Lung (tissue), 12 donors: ENCODE measurements around the gene SNX4. TPM values are rescaled to one million over a fixed set of nuclear protein-coding genes. Genes with fewer than 3 reads are reported as not detected.
"Not testable (repeated sequence)": the region's sequence is repeated elsewhere in the genome, so short reads cannot be mapped to it uniquely, and the experiment has no call there.

ENCODE experiments used
- ATAC-seq: fragments of 200-7000 bp; cut with Tn5 transposase; one replicate; pipeline ENCODE4 v1.9.1; 2020; ENCODE audit warnings: moderate number of reproducible peaks; ENCODE audit not compliant: insufficient read depth, low FRiP score
- DNase-seq, 3 donors: peaks; one replicate each; pipeline ENCODE4 v3.0.0-alpha.2; 2013 to 2017
- H3K27ac ChIP-seq, 2 donors: one replicate each; pipeline ENCODE4 v1.5.1; 2013; ENCODE audit warnings: mild to moderate bottlenecking in 2 of 2, moderate library complexity in 2 of 2, control low read depth in 1 of 2, inconsistent platforms in 1 of 2, low read depth in 1 of 2, low read length in 1 of 2
- H3K27me3 ChIP-seq, 3 donors: one replicate each; pipeline ENCODE4 v1.5.1; 2013; ENCODE audit warnings: low read length in 2 of 3; ENCODE audit not compliant: control insufficient read depth in 3 of 3, insufficient read depth in 3 of 3
- H3K36me3 ChIP-seq, 4 donors: one replicate each; pipeline ENCODE4 v1.5.1; 2013; ENCODE audit warnings: low read length in 4 of 4, mild to moderate bottlenecking in 1 of 4, moderate library complexity in 1 of 4; ENCODE audit not compliant: control insufficient read depth in 4 of 4, insufficient read depth in 4 of 4
- H3K4me1 ChIP-seq, 5 donors: one replicate each; pipeline ENCODE4 v1.5.1; 2013; ENCODE audit warnings: low read length in 5 of 5, mild to moderate bottlenecking in 2 of 5, moderate library complexity in 1 of 5; ENCODE audit not compliant: control insufficient read depth in 5 of 5, insufficient read depth in 5 of 5
- H3K4me3 ChIP-seq: one replicate; pipeline ENCODE4 v1.5.1; 2013; ENCODE audit warnings: mild to moderate bottlenecking, control low read depth, moderate library complexity
- H3K9ac ChIP-seq, 2 donors: one replicate each; pipeline ENCODE4 v1.5.1; 2013; ENCODE audit warnings: low read length in 2 of 2, control low read depth in 1 of 2; ENCODE audit not compliant: insufficient read depth in 1 of 2
- H3K9me3 ChIP-seq, 4 donors: one replicate each; pipeline ENCODE4 v1.5.1; 2013; ENCODE audit warnings: low read length in 3 of 4, mild to moderate bottlenecking in 1 of 4, moderate library complexity in 1 of 4; ENCODE audit not compliant: control insufficient read depth in 4 of 4, insufficient read depth in 3 of 4
- CTCF ChIP-seq: IDR thresholded peaks from 2 replicates; pipeline ENCODE4 v1.5.1; 2012; ENCODE audit warnings: mild to moderate bottlenecking; ENCODE audit errors: control extremely low read depth, extremely low read depth
- WGBS, 2 donors: extraction: QIAGEN DNeasy Blood & Tissue Kit; methylation state at CpG; one replicate each; pipeline ENCODE4 v1.1.7; 2013; 5-methylcytosine and 5-hydroxymethylcytosine counted together
- polyA plus RNA-seq, 2 donors: library from polyadenylated mRNA; stranded (reverse); fragments of 200-250 nt; gene quantifications; one replicate each; pipeline ENCODE4 v1.2.1, GENCODE V29; 2013
- total RNA-seq, 2 donors: library from RNA; depleted of rRNA in 1 of 2; stranded (reverse); fragments of >200 nt in 1 of 2; gene quantifications; one replicate each; pipeline ENCODE4 v1.2.1, GENCODE V29; 2014 to 2021
- donor health status: control.
- donor health status: control.
- donor health status: Bipolar disorder and iron deficiency.
- donor health status: healthy.
- donor health status: DM: yes; HTN: yes; CAD: no.

The SNX4 gene
- total and polyA plus RNA-seq, 4 donors = 19.7 to 67.4 (median 30.7) TPM

DNA sequence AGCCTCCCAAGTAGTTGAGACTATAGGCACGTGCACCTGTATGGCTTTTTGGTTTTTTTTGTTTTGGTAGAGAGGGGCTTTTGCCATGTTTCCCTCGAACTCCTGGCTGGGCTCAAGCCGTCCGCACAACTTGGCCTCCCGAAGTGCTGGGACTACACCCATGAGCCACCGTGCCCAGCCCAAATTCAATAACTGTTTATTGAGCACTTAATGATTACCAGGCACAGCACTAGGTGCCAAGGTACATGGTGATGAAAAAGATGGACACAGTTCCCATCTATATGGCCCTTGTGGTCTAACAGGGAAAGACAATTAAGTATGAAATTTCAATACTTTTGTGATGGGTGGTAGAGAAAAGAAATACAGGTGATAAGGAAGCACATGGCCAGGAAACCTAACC lies 109.1 kb downstream of the SNX4 start:
- ATAC-seq (no peak), DNase-seq (no peak)
- 87 to 89% methylated on average over 6 of the region's 6 CpGs for WGBS, 2 donors
- H3K4me1 ChIP-seq = no peaks in the 10 kb centered on the region
- peaks cover 0 to 2% (median 0%) of the 10 kb centered on the region in 3 donors for H3K27me3 ChIP-seq
- no peak overlapping the region for H3K27ac ChIP-seq
- H3K9me3 ChIP-seq = no peaks in the 10 kb centered on the region
- H3K36me3 ChIP-seq = no peaks in the 10 kb centered on the region
- TF ChIP-seq CTCF = no peak
- H3K4me3 ChIP-seq = no peak overlapping the region
- no peak overlapping the region for H3K9ac ChIP-seq

DNA sequence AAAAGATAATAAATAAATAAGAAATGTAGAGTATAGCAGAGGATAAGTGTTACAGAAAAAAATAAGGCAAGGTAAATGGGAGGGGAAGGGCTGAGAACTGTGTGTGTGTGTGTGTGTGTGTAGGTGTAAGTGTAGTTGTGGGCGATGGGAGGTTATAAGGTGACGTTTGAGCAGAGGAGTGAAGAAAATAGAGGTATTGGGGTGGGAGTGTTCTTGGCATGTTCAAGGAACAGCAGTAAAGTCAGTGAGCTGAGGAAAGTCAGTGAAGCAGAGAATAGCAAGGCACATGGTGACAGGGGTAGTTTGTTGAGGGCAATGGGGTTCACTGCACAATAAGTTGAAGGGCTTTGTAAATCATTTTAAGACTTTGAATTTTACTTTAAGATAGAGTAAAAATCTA lies 113.9 kb downstream of the SNX4 start:
- Histone ChIP-seq H3K4me3 (no peak overlapping the region), H3K27ac (no peak overlapping the region), H3K9ac (no peak overlapping the region), H3K36me3 (no peaks in the 10 kb centered on the region), H3K27me3 (peaks cover 0 to 2% (median 0%) of the 10 kb centered on the region in 3 donors), H3K4me1 (no peaks in the 10 kb centered on the region), H3K9me3 (no peaks in the 10 kb centered on the region)
- DNase-seq (no peak), ATAC-seq (no peak)
- WGBS, 2 donors = 87 to 90% methylated on average over 2 of the region's 2 CpGs
- no peak for TF ChIP-seq CTCF

GRCh38 chr3:125405515-125405914 lies 114.5 kb downstream of the SNX4 start:
- H3K27ac ChIP-seq, DNase-seq, H3K27me3 ChIP-seq, ATAC-seq, H3K4me1 ChIP-seq, H3K36me3 ChIP-seq, H3K4me3 ChIP-seq, H3K9ac ChIP-seq, H3K9me3 ChIP-seq: not testable (repeated sequence)
- 91% methylated on average over 4 of the region's 4 CpGs for WGBS, 2 donors

DNA sequence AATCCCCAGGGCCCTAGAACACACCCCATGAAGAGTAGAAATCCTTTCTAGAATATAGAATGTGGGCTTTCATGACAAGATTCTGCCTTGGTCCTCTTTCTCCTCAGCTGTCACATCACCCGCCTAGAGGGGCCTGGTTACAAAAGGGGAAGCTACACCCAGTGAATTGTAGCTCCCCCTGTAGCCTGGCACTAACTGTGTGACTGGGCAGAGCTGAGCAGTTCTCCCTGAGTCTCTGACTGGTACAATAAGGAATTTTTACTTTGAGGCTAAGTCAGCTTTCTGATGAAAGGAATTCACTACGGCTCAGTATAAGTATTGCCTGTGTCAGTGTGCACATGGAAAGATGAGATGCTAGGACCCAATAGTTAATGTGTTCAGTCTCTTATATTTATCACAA lies 116.2 kb downstream of the SNX4 start:
- H3K4me3 ChIP-seq = no peak overlapping the region
- no peak overlapping the region for H3K9ac ChIP-seq
- H3K9me3 ChIP-seq = no peaks in the 10 kb centered on the region
- no peak for TF ChIP-seq CTCF
- H3K36me3 ChIP-seq = no peaks in the 10 kb centered on the region
- H3K27me3 ChIP-seq = no peaks in the 10 kb centered on the region
- H3K4me1 ChIP-seq = no peaks in the 10 kb centered on the region
- no peak for ATAC-seq
- WGBS, 2 donors = 69 to 86% methylated on average over 2 of the region's 2 CpGs
- H3K27ac ChIP-seq = no peak overlapping the region
- no peak for DNase-seq
